ENCODE data around the gene FBLIM1.
A peak's percentile ranks its signal among the peaks of the same experiment; 100 is the strongest.

FBLIM1 gene

DNA sequence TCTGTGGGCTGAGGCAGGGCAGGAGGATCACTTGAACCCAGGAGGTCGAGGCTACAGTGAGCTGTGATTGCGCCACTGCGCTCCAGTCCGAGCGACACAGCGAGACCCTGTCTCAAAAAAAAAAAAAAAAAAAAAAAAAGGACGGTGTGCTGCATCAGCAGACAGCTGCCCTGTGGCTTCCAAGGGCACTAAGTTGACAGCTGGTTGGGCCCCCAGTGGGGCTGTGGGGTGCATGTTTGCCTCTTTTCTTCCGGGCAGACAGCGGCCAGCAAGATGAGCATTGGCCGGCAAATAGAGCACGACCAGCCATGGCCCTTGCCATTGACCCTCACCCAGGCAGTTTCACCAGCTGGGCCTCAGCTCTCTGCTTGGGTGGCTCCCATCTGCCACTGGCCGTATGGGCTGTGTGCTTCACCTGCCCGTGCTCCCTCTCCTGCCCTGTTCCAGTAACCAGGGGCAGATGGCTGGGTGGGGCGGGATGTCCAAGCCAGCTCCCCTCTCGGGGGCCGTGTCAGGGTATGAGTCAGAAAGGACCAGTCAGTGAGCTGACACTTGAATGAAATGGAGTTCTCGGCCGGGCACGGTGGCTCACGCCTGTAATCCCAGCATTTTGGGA is 34.9 kb upstream of the FBLIM1 start:
- no peaks in the 10 kb centered on the region for H3K27me3 ChIP-seq (replicated peaks)
- TF ChIP-seq CTCF (IDR thresholded peaks at IDR 0.05; ENCODE audit: low read depth, low read length, missing control alignments), result no peak
- no peak for DNase-seq
- H3K27ac ChIP-seq, result no peak overlapping the region
- in situ Hi-C loops (cut with HindIII; ENCODE audit: low pct_ligation_motif_present, low sequenced_read_pairs), result no loop called here
- H3K4me3 ChIP-seq (ENCODE audit: low read depth, low read length), result no peak overlapping the region
- peaks cover 35% of the 10 kb centered on the region for H3K36me3 ChIP-seq (replicated peaks)

DNA sequence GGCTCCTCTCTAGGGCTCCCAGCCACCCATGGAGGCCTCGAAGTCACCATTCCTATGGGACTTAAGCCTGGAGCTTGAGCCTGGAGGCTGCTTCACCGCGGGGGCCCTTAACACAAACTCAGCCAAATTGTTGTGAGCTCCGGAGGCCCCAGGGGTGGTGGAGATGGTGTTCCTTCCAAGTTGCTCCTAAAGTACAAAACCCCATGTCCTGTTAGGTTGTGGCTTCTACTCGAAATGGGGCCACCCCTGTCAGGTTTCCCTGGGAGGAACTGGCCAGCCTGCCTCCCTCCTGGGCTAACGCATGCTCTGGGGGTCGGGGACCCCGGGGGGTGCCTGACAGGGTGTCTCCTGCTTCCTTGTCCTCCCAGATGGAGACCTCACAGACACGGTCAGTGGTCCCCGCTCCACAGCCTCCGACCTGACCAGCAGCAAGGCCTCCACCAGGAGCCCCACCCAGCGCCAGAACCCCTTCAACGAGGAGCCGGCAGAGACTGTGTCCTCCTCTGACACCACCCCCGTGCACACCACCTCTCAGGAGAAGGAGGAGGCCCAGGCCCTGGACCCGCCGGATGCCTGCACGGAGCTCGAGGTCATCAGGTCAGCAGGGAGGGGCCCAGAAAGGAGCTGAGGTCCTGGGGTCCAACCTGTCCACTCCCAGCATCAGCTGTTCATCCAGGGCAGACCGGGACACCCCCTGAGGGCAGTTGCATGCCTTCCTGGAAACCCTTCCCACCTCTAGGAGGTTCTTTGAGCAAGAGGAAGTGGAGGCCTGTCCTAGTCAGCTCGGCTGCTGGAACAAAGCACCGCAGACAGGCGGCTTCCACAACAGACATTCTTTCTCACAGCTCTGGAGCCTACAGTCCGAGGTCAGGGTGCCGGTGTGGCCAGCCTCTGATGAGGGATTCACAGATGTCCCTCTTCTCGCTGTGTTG is 33.4 kb upstream of the FBLIM1 start:
- no peaks in the 10 kb centered on the region for H3K27me3 ChIP-seq (replicated peaks)
- peak; percentile 16 for DNase-seq
- peaks cover 31% of the 10 kb centered on the region for H3K36me3 ChIP-seq (replicated peaks)
- no peak overlapping the region for H3K27ac ChIP-seq
- peak; percentile 34 for TF ChIP-seq CTCF (IDR thresholded peaks at IDR 0.05; ENCODE audit: low read depth, low read length, missing control alignments)
- H3K4me3 ChIP-seq (ENCODE audit: low read depth, low read length), result no peak overlapping the region
- in situ Hi-C loops (cut with HindIII; ENCODE audit: low pct_ligation_motif_present, low sequenced_read_pairs), result no loop called here

- H3K4me3 ChIP-seq (ENCODE audit: low read depth, low read length), result no peak overlapping the region
- H3K27ac ChIP-seq, result no peak overlapping the region
- TF ChIP-seq CTCF (IDR thresholded peaks at IDR 0.05; ENCODE audit: low read depth, low read length, missing control alignments), result no peak
- in situ Hi-C loops (cut with HindIII; ENCODE audit: low pct_ligation_motif_present, low sequenced_read_pairs), result no loop called here
- no peak for DNase-seq
- H3K36me3 ChIP-seq (replicated peaks), result peaks cover 43% of the 10 kb centered on the region
- H3K27me3 ChIP-seq (replicated peaks), result no peaks in the 10 kb centered on the region
Observed at GRCh38 chr1:15726508-15726907, 32.1 kb upstream of the FBLIM1 start.

- H3K27ac ChIP-seq, result no peak overlapping the region
- H3K4me3 ChIP-seq (ENCODE audit: low read depth, low read length), result no peak overlapping the region
- in situ Hi-C loops (cut with HindIII; ENCODE audit: low pct_ligation_motif_present, low sequenced_read_pairs), result no loop called here
- no peaks in the 10 kb centered on the region for H3K27me3 ChIP-seq (replicated peaks)
- no peak for DNase-seq
- no peak for TF ChIP-seq CTCF (IDR thresholded peaks at IDR 0.05; ENCODE audit: low read depth, low read length, missing control alignments)
- H3K36me3 ChIP-seq (replicated peaks), result peaks cover 47% of the 10 kb centered on the region
Observed at GRCh38 chr1:15727021-15727420, 31.6 kb upstream of the FBLIM1 start.

DNA sequence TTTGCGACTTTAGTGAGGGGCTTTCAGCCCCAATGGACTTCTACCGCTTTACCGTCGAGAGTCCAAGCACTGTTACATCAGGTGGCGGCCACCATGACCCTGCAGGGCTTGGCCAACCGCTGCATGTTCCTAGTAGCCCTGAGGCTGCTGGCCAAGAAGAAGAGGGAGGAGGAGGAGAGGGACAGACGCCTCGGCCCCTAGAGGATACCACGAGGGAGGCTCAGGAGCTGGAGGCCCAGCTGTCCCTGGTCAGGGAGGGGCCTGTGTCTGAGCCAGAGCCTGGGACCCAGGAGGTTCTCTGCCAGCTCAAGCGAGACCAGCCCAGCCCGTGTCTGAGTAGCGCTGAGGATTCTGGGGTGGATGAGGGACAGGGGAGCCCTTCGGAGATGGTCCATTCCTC is 31.2 kb upstream of the FBLIM1 start:
- H3K27ac ChIP-seq, result no peak overlapping the region
- in situ Hi-C loops (cut with HindIII; ENCODE audit: low pct_ligation_motif_present, low sequenced_read_pairs), result no loop called here
- no peak overlapping the region for H3K4me3 ChIP-seq (ENCODE audit: low read depth, low read length)
- no peak for TF ChIP-seq CTCF (IDR thresholded peaks at IDR 0.05; ENCODE audit: low read depth, low read length, missing control alignments)
- no peaks in the 10 kb centered on the region for H3K27me3 ChIP-seq (replicated peaks)
- H3K36me3 ChIP-seq (replicated peaks), result peaks cover 51% of the 10 kb centered on the region
- no peak for DNase-seq
